GM19468 (cell line): ENCODE measurements around the gene APLP2.

Experiments used
- ATAC-seq: cut with Tn5 transposase; IDR thresholded peaks from one replicate; pipeline ENCODE4 v1.9.1; 2021; ENCODE audit warnings: mild to moderate bottlenecking, moderate library complexity, moderate number of reproducible peaks; ENCODE audit not compliant: unreplicated experiment; ENCODE audit errors: extremely low read depth

Gene APLP2

DNA sequence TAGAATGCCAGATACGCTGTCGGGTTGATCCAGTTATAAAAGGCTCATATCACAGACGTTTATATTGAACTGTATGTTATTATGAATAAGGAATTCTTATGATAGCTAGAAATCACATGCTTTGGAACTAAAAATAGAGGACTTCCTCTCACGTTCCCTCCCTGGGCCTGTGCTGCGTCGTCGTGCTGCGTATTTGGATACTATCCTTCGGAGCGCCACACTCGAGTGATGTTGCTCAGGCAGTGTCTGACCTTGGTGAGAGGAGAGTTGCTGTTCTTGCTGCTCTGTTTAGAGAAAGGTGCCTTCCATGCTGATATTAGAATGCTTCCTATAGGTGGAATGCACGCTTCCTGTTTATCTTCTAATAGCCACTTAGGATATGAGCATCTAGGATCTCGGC is 69.7 kb downstream of the APLP2 start:
- no peak for ATAC-seq

DNA sequence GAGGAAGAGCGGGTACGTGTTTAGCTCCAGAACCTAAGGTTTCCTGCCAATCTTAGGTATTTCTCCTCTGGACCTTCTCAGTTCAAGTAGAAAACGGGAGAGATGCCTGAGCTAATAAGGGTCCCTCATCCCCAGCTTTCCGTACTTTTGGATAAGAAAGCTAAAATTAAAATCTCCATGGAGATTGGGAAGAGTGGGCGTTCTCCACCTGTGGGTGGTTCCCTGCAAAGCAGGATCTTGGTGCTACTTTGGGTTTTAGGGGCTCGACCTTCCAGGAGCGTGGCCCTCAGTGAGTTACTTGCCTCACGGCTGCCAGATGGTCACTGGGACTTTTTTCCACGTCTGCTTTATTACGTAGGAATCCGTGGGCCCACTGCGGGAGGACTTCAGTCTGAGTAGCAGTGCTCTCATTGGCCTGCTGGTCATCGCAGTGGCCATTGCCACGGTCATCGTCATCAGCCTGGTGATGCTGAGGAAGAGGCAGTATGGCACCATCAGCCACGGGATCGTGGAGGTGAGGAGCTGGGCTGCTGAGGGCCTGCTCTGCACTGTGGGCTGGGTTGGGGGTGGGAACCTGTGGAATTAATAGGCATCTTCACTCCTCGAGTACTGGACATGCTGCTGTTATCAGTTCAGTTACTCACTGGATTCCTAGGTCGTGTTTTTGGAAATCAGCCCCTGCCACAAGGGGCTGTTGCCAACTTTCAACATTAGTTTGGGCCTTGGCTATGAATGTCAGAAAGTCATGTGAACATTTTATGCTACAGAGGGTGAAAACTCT is 72.1 kb downstream of the APLP2 start:
- no peak for ATAC-seq

DNA sequence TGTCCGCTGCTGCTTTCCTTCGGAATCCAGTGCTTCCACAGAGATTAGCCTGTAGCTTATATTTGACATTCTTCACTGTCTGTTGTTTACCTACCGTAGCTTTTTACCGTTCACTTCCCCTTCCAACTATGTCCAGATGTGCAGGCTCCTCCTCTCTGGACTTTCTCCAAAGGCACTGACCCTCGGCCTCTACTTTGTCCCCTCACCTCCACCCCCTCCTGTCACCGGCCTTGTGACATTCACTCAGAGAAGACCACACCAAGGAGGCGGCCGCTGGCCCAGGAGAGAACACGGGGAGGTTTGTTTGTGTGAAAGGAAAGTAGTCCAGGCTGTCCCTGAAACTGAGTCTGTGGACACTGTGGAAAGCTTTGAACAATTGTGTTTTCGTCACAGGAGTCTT is 74.4 kb downstream of the APLP2 start:
- ATAC-seq = no peak

DNA sequence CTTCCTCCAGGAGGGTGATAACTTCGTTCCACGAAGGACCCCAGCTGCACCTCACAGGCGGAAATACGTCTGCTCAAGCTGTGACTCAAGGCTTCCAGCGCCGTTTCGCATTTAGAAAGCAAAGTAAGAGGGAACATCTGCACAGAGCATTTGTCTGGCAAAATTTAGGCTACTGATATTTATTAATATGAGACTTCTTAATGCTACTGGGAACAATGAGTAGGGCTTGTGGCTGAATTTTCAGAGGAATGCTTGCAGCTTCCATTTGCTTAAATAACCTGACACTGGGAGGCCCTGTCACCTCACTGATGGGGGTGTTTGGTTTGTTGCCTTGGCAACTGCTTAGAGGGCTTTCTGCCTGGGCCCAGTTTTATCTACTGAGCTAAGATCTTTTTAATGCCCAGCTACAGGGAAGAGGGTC is 75.2 kb downstream of the APLP2 start:
- no peak for ATAC-seq

DNA sequence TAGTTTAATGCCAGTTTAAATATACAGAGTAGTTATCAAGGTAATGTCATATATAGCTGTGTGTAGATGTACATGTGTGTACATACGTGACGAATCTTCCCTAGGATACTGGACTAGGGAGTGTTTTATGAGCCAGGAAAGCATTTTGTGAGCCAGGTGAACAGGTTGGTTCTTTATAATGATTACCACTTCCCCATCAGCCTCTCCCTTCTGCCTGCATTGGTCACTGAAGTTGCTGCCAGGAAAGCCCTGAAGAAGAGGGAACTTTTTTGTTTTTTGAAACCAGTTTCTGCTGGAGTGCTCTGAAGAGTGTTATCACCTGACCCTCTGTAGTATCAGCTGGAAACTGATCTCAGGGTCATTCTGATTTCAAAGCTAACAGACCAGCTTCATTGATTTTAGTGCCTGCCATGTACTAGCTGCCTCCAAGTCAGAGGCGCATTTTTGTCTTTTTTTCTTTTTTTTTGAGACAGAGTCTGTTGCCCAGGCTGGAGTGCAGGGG is 75.7 kb downstream of the APLP2 start:
- no peak for ATAC-seq

DNA sequence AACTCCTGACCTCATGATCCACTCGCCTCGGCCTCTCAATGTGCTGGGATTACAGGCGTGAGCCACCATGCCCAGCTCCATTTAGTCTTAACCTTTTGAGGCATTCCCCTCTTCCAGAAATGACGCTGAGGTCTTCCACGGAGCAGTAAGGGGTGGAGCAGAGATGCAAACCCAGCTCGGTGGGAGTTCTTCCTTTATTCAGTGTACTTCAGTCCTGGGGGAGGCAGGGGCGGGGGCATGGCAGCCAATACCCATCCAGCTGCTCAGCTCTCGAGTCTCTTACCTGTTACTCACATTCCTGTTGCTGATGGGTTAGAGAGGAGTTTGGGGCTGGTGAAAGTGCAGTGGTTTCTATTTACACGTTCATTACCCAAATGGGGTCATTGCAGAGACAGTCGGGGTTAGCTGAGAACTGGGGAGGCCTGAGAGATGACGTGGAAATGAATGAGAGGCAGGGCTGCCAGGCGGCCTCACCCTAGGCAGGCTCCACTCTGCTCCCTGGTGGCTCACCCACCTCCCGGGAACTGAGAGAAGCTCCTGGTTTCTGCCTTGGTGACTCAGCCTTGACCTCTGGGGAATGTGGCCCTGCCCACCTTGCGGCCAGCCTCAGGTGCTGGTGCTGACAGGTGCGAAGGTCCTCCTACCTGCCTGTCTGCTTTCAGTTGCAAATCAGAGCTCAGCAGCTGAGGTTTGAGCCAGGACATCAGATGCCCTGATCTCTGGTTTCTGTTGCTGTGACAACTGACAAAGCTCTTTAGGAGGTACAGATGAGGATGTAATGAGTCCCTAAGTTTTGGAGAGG is 76.5 kb downstream of the APLP2 start:
- no peak for ATAC-seq

DNA sequence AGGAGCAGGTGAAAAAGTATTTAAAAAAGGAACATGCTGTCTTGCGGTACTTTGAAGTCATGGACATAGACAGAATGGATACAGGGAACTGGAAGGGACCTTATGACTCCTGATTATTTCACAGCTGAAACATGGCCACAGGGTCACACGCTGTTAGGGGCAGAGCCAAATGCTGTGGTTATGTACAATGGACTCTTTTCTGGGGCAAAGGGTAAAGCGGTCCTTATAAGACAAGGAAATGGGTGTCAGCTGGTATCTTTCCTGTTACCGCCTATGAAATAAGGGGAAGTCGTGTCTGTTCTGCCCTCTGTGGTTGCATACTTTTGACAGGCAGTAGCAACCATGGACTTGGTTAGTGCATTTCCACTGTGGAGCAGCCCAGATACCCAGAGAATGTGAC is 77.1 kb downstream of the APLP2 start:
- no peak for ATAC-seq

DNA sequence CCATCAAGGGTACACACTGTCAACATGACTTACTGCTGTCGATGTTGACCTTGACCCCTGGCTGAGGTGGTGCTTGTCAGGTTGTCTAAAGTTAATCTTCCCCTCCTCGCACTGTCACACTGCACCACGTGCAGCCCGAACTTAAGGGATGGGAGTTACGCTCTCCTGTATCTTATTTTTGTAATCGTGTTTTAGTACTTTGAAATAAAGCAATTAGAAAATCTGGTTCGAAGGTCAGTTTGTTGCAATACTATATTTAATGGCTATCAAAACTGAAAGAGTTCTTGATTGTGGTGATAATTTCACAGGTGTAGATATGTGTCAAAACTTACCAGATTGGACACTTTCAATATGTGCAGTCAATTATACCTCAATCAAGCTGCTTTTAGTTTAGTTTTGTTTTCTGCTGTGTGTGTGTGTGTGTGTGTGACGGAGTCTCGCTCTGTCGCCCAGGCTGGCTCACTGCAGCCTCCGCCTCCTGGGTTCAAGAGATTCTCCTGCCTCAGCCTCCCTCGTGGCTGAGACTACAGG is 79.2 kb downstream of the APLP2 start:
- no peak for ATAC-seq

DNA sequence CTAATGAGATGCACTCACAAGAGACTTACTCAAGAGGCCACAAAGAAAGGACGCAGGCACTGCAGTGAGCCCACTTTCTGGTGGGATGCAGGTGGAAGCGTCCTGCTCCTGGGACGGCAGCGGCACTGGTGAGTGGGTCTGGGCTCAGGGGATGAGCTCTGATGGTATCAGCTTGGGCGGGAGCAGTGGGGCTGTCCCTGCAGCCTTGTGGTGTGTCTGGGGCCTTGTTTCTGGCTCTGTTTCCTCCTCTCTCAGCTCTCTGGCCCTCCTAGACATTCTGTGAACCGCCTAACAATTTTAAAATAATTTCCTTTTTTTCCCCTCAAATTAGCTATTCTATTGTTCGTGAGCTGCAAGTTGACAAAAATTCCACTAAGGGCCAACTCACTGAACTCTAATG is 81.1 kb downstream of the APLP2 start:
- ATAC-seq = no peak

DNA sequence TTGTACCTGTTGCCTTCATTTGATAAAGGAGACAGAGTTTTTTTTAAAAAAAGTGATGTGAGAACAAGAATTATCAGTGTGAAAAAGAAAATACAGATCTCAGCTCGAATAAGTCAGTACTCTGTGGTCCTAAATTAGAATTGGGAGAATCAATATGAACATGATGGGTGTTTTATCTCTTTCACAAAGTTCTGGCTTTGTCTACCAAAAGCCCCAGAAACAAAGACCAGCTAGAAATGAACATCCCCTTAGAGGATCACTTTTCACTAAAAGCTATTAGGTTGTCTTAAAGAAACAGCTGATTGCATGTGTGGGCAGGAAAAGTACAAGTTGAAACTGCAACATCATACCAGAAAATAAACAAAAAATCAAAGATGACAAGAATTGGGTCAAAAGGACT is 81.5 kb downstream of the APLP2 start:
- no peak for ATAC-seq

DNA sequence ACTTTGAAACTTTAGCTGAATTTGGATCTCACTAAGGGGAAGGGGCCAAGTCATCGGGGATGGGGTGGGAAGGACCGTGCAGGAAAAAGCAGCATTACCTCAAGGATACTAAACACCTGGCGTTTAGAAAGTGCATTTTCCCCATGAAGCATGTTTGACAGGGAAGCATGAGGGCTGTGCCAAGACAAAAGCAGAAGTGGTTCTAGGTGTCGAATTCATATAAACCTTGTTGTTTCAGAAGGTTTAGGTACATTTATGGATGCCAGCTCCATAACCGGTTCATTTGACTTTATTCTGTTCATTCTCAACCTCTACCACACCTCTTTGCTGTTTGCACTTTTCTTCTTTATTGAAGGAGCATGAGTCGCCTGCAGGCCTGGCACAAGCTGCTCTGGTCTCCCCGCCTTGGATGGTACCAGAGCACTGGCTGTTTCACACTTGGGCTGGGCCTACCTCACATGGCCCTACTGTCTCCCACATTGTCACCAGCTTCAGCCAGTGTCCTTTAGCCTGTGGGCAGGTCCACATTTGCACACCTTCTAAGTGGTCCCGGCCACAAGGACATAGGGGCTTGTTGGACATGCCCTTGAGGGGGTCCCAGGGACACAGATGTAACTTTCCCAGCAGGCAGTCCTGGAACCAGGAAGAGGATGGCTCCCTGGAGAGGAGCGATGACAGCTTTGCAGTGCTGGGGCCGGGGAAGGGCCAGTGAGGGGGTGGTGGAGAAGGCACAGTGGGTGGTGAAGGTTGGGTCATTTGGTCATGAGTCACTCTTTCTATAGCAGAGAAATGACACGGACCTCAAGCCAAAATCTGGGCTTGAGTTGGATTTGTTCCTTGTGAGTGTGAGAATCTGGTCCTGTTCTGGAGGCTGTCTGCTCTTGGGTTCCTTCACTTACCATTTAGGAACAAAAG is 86.7 kb downstream of the APLP2 start:
- ATAC-seq = no peak

DNA sequence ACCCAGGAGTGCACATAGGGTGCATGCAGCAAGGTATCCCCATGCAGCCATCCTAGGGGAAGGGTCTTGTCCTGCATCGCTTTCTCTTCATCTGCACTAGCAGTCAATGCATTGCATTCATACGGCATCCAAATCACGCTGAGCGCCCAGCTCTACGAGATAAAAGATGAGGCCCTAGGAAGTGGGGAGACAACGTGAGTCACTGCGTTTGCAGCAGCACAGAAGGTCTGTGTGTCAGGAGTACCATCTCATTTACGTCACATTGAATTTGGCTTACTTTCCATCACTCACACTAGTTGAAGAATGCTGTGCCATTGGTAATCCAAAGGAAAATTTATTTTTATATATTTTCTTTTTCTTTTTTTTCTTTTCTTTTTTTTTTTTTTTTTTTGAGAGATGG is 87.4 kb downstream of the APLP2 start:
- no peak for ATAC-seq

DNA sequence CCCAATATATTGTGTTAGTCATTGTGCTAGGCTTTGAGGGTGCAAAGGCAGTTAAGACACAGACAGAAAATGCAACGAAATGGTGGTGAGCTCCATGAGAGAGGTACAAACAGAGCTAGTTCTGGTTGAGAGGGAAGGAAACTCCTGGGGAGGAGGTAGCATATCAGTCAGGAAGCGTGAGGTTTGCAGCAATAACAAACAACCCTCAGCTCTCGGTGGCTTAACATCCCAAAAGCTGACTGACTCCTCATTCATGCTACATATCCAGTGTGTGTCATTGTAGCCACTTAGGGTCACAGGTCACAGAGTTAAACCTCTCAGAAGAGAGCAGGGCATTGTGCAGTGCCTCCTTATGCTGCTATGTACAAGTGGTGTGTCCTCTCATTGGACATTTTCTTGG is 88.1 kb downstream of the APLP2 start:
- no peak for ATAC-seq

DNA sequence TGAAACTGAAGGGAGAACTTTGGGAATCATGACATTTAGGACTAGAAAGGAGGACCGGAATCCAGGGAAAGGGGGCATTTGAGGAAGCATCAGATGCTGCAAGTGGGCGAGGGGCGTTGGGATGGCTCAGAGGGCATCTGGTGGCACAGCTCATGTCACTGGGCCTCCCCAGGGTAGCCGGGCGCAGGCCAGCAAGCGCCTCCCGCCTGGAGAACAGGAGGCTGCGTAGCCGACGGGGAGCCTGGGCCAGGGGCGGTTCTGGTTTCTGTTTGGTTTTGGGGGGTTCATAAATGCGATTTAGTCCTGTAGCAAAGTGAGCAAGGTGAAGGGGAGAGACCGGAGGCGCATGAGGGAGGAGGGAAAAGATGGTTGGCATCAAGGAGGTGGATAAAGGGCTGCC is 89.4 kb downstream of the APLP2 start:
- ATAC-seq = no peak

DNA sequence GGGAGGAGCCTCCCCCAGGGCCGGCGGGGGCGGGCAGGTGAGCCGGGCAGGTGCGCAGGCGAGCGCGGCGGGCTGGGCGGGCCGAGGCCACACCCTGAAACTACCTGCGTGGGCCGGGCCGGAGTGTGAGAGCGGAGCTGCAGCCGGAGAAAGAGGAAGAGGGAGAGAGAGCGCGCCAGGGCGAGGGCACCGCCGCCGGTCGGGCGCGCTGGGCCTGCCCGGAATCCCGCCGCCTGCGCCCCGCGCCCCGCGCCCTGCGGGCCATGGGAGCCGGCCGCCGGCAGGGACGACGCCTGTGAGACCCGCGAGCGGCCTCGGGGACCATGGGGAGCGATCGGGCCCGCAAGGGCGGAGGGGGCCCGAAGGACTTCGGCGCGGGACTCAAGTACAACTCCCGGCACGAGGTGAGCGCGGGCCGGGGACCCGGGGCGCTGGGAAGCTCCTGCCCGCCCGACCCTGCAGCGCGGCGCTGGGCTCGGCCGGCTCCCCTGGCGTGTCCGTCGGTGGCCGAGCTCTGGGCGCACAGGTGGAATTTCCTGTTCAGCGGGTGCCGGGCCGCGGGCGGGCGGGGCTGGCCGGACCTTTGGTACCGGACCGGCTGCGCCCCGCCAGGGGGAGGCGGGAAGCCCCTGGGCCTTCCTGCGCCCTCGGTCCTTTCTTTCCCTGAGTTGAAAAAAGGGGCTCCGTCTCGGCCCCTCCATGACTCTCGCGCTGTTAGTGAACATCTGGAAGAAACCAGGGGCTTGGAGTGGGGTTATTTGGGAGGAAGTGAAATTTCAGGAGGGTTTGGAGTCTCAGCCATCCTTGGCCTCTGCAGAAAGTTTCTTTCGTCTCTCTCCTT is 90.2 kb downstream of the APLP2 start, which contains the start of gene ST14:
ST14 (plus strand) TSS at position 126 of the 841 bp plus-strand sequence; CDS start at position 324, 198 bp downstream.
- ATAC-seq = no peak

DNA sequence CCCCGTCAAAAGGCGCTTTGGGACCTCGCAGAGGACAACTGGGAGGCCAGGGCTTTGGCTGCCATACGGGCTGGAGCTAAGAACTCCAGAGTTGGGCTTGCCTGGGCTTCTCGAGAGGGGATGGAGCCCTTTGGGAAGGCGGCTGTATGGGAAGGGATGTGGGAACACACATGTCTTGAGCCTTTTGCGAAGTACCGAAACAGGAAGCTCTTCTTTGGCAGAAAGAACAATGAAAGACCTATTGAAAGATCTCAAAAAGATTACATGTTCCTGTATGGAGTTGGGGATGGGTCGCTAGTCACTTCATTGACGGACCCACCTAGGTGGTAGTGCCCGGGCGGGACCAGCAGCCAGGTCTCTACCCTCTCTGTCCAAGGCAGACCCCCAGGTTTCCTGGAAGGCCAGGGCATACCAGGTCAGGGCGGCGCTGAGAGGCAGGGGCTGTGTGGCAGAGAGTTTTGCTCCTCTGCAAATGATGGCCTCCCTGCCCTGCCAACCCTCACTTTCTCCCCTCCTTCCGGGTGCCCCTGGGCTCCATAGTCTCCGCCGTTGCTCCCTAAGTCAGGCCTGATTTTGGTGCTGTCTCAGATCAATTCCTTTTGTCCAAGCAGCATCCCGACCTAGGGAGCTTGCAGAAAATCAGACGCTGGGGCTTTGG is 90.9 kb downstream of the APLP2 start:
- no peak for ATAC-seq

DNA sequence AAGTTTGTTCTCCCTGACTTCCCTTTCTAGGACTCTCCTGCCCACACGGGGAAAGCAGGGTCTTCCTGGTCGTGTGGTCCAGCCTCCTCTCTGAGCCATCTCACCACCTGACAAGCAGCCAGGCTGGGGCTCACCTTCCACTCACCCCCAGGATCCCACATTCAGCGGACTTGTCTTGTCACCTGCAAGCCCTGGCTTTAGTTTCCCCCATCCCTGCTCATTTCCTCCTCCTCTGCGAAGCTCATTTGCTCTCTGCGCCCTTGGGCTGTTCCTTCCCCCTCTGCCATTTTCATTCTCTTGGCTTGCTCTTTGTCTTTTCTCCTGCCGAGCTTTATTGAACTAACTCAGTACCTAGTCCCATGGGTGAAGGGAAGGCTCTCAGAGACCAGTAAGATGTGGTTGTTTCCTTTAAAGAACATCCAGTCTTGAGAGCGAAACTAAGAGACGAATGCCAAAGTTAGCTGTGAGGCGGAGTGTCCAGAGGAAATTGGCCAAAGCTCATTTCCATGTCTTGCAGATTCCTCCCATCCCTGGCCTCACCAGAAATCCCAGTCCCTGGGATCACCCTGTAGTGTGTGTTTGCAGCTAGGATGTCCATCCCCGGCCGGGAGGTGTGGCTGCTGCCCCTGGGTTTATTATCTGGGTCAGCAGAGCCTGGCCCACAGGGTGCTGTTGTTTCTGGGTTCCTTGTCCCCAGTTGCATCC is 91.9 kb downstream of the APLP2 start:
- no peak for ATAC-seq

DNA sequence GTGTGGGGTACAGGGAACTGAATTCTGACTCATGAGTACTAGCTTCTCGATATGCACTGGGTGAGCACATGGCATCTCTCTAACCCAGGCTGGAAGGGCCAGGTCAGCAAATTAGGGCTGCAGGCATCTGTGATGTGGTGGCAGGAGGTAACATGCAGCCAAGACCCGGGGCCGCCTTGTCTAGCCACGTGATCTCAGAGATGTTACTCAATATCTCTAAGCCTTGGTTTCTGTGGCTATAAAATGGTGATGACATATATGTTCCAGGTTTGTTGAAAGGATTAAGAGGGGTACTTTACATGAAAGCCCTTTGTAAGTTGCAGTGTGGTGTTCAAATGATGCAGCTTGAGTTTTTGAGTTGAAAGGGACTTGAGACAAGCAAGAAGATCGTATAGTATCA is 93.0 kb downstream of the APLP2 start:
- ATAC-seq = no peak
